ENCODE measurements around the gene MINDY2. TPM values are rescaled to one million over a fixed set of nuclear protein-coding genes. Genes with fewer than 3 reads are reported as not detected.
"Not testable (repeated sequence)": the region's sequence is repeated elsewhere in the genome, so short reads cannot be mapped to it uniquely, and the experiment has no call there.

MINDY2 gene
- total RNA-seq, 1 experiment from 2014 or later = 10.3 TPM

GRCh38 chr15:58749532-58750337 is 21.4 kb upstream of the MINDY2 start, which contains the start of gene ADAM10:
Gene ADAM10 (minus strand): TSS chr15:58749707. CDS start chr15:58749534, 173 bp downstream.
- peak; percentile 99 for DNase-seq (ENCODE audit: low spot score)
- in situ Hi-C loops (cut with HindIII; ENCODE audit: low sequenced_read_pairs) = no loop called here

DNA sequence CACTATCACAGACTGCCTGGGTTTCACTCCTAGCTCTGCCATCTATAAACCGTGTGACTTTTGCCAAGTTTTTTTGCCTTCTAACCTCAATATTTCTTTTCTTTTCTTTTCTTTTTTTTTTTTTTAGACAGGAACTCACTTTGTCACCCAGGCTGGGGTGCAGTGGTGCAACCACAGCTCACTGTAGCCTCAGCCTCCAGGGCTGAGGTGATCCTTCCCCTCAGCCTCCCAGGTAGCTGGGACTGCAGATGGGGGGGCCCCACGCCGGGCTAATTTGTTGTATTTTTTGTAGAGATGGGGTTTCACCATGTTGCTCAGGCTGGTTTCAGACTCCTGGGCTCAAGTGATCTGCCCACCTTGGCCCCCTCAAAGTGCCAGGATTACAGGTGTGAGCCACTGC is 18.4 kb upstream of the MINDY2 start:
- no peak for DNase-seq (ENCODE audit: low spot score)
- in situ Hi-C loops (cut with HindIII; ENCODE audit: low sequenced_read_pairs) = no loop called here

GRCh38 chr15:58755350-58755749 is 15.8 kb upstream of the MINDY2 start:
- in situ Hi-C loops (cut with HindIII; ENCODE audit: low sequenced_read_pairs) = no loop called here

GRCh38 chr15:58755956-58756355 is 15.1 kb upstream of the MINDY2 start:
- in situ Hi-C loops (cut with HindIII; ENCODE audit: low sequenced_read_pairs) = no loop called here
- DNase-seq (ENCODE audit: low spot score) = peak; percentile 70

More at GRCh38 chr15:58755350-58755749, 15.8 kb upstream of the MINDY2 start:
- no peak for DNase-seq (ENCODE audit: low spot score)

- peak; percentile 60 for DNase-seq (ENCODE audit: low spot score)
- in situ Hi-C loops (cut with HindIII; ENCODE audit: low sequenced_read_pairs) = no loop called here
These were observed 13.0 kb upstream of the MINDY2 start for GRCh38 chr15:58758141-58758540.

DNA sequence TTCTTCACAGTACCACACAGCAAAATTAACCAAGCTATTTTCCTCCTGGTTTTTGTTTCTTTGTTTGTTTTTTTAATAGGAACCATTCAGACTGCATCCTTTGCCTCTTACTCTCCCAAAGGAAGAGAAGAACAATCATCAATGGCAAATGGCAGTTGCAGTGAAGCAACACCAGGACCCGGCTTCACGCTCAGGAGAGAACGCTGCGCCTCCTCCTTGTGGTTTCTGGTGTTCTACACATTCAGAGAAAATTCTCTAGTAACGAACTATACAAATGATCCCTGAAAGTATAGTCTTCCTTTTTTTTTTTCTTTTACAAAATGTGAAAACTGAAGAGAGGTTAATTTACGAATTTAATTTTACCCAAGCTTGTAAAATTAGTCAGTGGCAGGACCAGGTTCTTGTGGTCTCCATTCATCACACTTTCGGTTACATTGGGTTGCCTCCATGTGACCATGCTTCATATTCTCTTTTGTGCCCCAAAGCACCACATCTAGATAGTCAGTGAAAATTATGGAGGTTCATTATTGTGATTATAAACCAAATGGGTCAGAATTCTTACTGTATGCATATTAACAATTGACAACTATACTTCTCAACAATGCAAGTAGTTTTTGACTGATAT is 10.6 kb upstream of the MINDY2 start:
- in situ Hi-C loops (cut with HindIII; ENCODE audit: low sequenced_read_pairs) = no loop called here
- no peak for DNase-seq (ENCODE audit: low spot score)

- in situ Hi-C loops (cut with HindIII; ENCODE audit: low sequenced_read_pairs) = no loop called here
- DNase-seq (ENCODE audit: low spot score) = no peak
These were observed 10.1 kb upstream of the MINDY2 start for GRCh38 chr15:58761010-58761388.

GRCh38 chr15:58762285-58762684 is 8.8 kb upstream of the MINDY2 start:
- no peak for DNase-seq (ENCODE audit: low spot score)
- in situ Hi-C loops (cut with HindIII; ENCODE audit: low sequenced_read_pairs) = no loop called here

GRCh38 chr15:58762731-58763130 is 8.4 kb upstream of the MINDY2 start:
- in situ Hi-C loops (cut with HindIII; ENCODE audit: low sequenced_read_pairs) = no loop called here
- peak; percentile 97 for DNase-seq (ENCODE audit: low spot score)

GRCh38 chr15:58764468-58764867 is 6.6 kb upstream of the MINDY2 start:
- in situ Hi-C loops (cut with HindIII; ENCODE audit: low sequenced_read_pairs) = no loop called here
- no peak for DNase-seq (ENCODE audit: low spot score)

GRCh38 chr15:58766290-58766689 is 4.8 kb upstream of the MINDY2 start:
- DNase-seq (ENCODE audit: low spot score) = no peak
- in situ Hi-C loops (cut with HindIII; ENCODE audit: low sequenced_read_pairs) = no loop called here

- in situ Hi-C loops (cut with HindIII; ENCODE audit: low sequenced_read_pairs); DNase-seq (ENCODE audit: low spot score): not testable (repeated sequence)
These were observed 2.5 kb upstream of the MINDY2 start for GRCh38 chr15:58768601-58769004.

DNA sequence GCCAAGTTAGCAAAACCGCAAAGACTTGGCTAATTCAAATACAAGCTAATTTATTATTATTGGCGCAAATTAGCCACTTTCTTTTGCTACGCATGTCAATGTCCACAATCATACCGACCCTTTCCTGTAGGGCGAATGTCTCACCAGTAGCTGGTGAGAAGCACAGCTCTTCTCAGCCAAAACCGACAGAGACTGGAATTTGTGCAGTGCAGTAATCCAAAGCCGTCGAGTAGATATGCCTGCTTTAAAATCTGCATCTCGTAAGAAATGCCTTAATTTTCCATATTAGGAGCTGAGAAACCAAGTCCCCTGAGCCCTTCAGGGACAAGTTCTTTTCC is 614 bp upstream of the MINDY2 start:
- in situ Hi-C loops (cut with HindIII; ENCODE audit: low sequenced_read_pairs) = no loop called here
- DNase-seq (ENCODE audit: low spot score) = peak; percentile 72

DNA sequence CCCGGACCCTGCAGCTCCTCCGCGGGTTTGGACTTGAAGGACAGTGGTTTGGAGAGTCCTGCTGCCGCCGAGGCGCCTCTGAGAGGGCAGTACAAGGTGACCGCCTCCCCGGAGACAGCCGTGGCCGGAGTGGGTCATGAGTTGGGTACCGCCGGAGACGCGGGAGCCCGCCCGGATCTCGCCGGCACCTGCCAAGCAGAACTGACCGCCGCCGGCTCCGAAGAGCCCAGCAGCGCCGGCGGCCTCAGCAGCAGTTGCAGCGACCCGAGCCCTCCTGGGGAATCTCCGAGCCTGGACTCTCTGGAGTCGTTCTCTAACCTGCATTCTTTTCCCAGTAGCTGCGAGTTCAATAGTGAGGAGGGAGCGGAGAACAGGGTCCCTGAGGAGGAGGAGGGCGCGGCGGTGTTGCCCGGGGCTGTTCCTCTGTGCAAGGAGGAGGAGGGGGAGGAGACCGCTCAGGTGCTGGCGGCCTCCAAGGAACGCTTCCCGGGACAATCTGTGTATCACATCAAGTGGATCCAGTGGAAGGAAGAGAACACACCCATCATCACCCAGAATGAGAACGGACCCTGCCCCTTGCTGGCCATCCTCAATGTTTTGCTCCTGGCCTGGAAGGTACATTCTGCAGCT is 634 bp downstream of the MINDY2 start:
- in situ Hi-C loops (cut with HindIII; ENCODE audit: low sequenced_read_pairs) = no loop called here
- peak; percentile 76 for DNase-seq (ENCODE audit: low spot score)

DNA sequence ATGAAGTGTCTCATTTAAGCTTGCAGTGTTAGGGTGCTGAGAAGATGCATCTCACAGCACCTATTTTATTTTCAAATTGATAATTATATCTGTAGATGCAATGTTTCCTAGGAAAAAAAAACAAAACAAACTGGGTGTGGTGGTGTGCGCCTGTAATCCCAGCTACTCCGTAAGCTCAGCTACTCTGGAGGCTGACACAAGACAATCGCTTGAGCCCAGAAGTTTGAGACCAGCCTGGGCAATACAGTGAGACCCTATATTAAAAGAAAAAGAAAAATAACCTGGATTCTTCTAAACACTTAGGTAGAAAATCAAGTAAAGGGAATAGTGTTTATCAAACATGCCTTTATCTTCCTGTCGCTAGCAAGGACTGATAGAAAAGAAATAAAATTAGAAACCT is 1.9 kb downstream of the MINDY2 start:
- in situ Hi-C loops (cut with HindIII; ENCODE audit: low sequenced_read_pairs) = no loop called here
- DNase-seq (ENCODE audit: low spot score) = peak; percentile 52

- in situ Hi-C loops (cut with HindIII; ENCODE audit: low sequenced_read_pairs) = no loop called here
- no peak for DNase-seq (ENCODE audit: low spot score)
These were observed 4.3 kb downstream of the MINDY2 start for GRCh38 chr15:58775402-58775801.

DNA sequence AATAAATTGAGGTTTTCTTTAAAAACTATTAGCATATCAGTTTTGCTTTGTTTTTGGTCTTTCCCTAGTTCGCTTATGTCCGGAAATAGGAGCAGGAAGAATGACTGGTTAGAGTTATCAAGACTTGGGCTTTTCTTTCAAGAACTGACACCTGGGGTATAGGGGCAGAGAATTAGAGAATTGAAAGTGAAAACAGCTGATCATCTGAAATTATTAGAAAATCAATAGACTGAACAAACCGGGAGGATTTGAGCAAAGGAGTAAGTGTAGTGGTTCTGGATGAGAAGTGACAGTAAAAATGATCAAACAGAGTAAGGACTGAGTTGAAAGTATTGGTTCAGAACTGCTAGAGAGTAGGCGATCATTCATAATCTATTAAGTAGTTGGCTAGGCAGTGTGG is 6.0 kb downstream of the MINDY2 start:
- DNase-seq (ENCODE audit: low spot score) = no peak
- in situ Hi-C loops (cut with HindIII; ENCODE audit: low sequenced_read_pairs) = no loop called here

GRCh38 chr15:58779554-58779953 is 8.5 kb downstream of the MINDY2 start:
- in situ Hi-C loops (cut with HindIII; ENCODE audit: low sequenced_read_pairs) = no loop called here
- no peak for DNase-seq (ENCODE audit: low spot score)

GRCh38 chr15:58785355-58785754 is 14.3 kb downstream of the MINDY2 start:
- DNase-seq (ENCODE audit: low spot score) = no peak
- in situ Hi-C loops (cut with HindIII; ENCODE audit: low sequenced_read_pairs) = no loop called here

DNA sequence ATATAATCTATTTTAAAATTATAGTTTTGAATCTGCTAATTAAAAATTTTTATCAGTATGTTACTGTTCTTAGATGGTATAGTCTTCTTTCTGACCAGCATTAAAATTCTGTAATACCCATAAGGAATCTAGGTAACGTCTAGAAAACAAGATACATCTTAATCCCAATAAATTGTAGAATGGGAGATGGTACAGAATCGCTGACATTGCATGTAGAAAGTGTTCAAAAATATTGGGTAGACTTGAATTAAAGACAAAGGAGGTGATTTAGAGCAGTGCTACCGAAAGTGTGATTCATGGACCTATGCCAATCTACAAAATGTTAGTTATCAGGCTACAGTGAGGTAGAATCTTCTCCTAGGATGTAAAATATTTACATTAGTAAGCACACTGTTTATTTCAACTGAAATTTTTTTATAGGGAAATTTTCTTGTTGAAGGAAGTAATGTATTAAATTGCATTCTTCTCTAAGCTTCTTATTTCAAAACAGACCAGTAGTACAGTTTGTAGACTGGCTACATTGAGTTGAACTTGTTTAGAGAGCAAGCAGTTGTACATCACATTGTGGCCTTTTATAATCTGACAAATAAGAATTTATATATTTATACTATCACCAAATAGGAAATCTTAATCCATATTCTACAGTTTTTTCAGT is 17.1 kb downstream of the MINDY2 start:
- no peak for DNase-seq (ENCODE audit: low spot score)
- in situ Hi-C loops (cut with HindIII; ENCODE audit: low sequenced_read_pairs) = no loop called here
